HG03175 (cell line): ENCODE data around the gene GATM.
"Not testable (repeated sequence)": the region's sequence is repeated elsewhere in the genome, so short reads cannot be mapped to it uniquely, and the experiment has no call there.

Source experiments
- ATAC-seq: cut with Tn5 transposase; IDR thresholded peaks from one replicate; pipeline ENCODE4 v1.9.1; 2021; ENCODE audit warnings: mild to moderate bottlenecking, moderate library complexity; ENCODE audit not compliant: unreplicated experiment

Gene GATM

GRCh38 chr15:45355860-45356259, 22.5 kb downstream of the GATM start:
- no peak for ATAC-seq

- no peak for ATAC-seq
Measured at GRCh38 chr15:45354711-45355110, 23.6 kb downstream of the GATM start.

GRCh38 chr15:45351227-45351626, 27.1 kb downstream of the GATM start:
- ATAC-seq, result no peak

- no peak for ATAC-seq
Measured at GRCh38 chr15:45349623-45350022, 28.7 kb downstream of the GATM start.

GRCh38 chr15:45347989-45348388, 30.4 kb downstream of the GATM start:
- ATAC-seq, result no peak

GRCh38 chr15:45347033-45347432, 31.3 kb downstream of the GATM start:
- ATAC-seq, result no peak

GRCh38 chr15:45346381-45346780, 32.0 kb downstream of the GATM start:
- ATAC-seq, result no peak

- no peak for ATAC-seq
Measured at GRCh38 chr15:45343258-45343860, 35.0 kb downstream of the GATM start.

- no peak for ATAC-seq
Measured at GRCh38 chr15:45341790-45342189, 36.6 kb downstream of the GATM start.

- ATAC-seq, result no peak
Measured at GRCh38 chr15:45340429-45340828, 37.9 kb downstream of the GATM start.

GRCh38 chr15:45338417-45338816, 39.9 kb downstream of the GATM start:
- no peak for ATAC-seq

GRCh38 chr15:45337224-45337623, 41.1 kb downstream of the GATM start:
- ATAC-seq, result no peak

GRCh38 chr15:45333550-45333949, 44.8 kb downstream of the GATM start:
- no peak for ATAC-seq

- no peak for ATAC-seq
Measured at GRCh38 chr15:45332694-45333093, 45.6 kb downstream of the GATM start.

GRCh38 chr15:45331972-45332371, 46.4 kb downstream of the GATM start:
- ATAC-seq, result no peak

- ATAC-seq, result no peak
Measured at GRCh38 chr15:45328663-45329062, 49.7 kb downstream of the GATM start.

- no peak for ATAC-seq
Measured at GRCh38 chr15:45326741-45327140, 51.6 kb downstream of the GATM start.

GRCh38 chr15:45326280-45326679, 52.1 kb downstream of the GATM start:
- no peak for ATAC-seq

GRCh38 chr15:45320581-45321205, 57.7 kb downstream of the GATM start:
- no peak for ATAC-seq

- no peak for ATAC-seq
Measured at GRCh38 chr15:45319472-45320214, 58.7 kb downstream of the GATM start.

- no peak for ATAC-seq
Measured at GRCh38 chr15:45314960-45315359, 63.4 kb downstream of the GATM start.

GRCh38 chr15:45314117-45314516, 64.2 kb downstream of the GATM start:
- not testable (repeated sequence) for ATAC-seq
